Testis (tissue), 2 donors: ENCODE results near the gene UTP18.

Experiments
- CTCF ChIP-seq, 3 experiments: fragments of 450-650 bp in 2 of 3; fragments of 200-600 bp in 1 of 3; sonication (generic) in 1 of 3; IDR thresholded peaks; one replicate each; pipeline ENCODE4 v1.5.1; 2016 to 2019; ENCODE audit warnings: antibody characterized with exemption in 3 of 3, mild to moderate bottlenecking in 2 of 3, moderate library complexity in 1 of 3
- POLR2A ChIP-seq: fragments of 450-650 bp; IDR thresholded peaks from one replicate; pipeline ENCODE4 v1.6.1; 2017; ENCODE audit warnings: antibody characterized with exemption, mild to moderate bottlenecking, moderate library complexity

GRCh38 chr17:51279183-51279582, 18.8 kb downstream of the UTP18 start:
- no peak for TF ChIP-seq CTCF (IDR thresholded peaks at IDR 0.05)
- TF ChIP-seq POLR2A = no peak
